D721Med (cell line): ENCODE data around the gene AMELY.
A peak's percentile ranks its signal among the peaks of the same experiment; 100 is the strongest.

Experiments
- DNase-seq: peaks from one replicate; pipeline ENCODE4 v3.0.0; 2011; ENCODE audit warnings: low spot score; ENCODE audit not compliant: insufficient read length
- FAIRE-seq: peaks from 2 replicates; lab custom pipeline; 2011; peaks lifted over from hg19 to GRCh38; lab: Jason Lieb, UNC
- TF ChIP-seq, protein P1 (sequence below): IDR thresholded peaks from 2 replicates; pipeline ENCODE4 v1.5.1; 2012; ENCODE audit warnings: mild to moderate bottlenecking, control low read depth; ENCODE audit not compliant: insufficient read depth; ENCODE audit errors: missing control alignments

AMELY gene, protein sequence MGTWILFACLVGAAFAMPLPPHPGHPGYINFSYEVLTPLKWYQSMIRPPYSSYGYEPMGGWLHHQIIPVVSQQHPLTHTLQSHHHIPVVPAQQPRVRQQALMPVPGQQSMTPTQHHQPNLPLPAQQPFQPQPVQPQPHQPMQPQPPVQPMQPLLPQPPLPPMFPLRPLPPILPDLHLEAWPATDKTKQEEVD

DNA sequence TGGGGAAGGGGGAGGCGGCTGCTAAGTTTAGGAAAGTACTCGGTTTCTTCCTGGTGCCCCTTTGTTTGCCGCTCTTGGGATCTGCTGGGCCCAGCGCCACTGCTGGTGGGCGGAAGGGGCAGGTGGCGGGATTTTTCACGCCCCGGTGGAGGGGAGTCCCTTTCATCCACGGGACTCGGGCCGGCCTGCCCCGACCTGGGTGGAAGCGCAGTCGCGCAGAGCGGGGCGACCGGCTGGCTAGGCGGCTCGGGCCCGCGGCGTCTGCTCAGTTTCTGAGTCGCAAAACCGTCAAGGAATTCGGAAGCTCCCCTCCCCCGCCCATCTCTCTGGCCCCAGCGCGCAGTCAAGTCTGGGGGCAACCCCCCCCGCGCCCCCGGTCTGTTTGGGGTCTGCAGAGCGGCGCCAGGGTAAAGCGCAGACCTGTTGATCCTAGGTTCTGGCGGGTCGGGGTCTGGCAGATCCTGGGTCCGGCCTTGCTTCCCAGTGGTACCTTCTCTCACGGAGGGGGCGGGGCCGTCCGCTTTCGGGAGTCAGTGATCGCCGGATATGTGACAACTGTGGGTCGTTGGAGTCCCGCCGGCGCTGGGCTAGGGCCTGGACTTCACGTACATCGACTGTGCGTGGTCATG, at the start of gene AMELY:
TSS of gene AMELY (minus strand) at position 500 of the 629 bp plus-strand sequence. CDS start 39,144 bp downstream, outside the sequence.
- TF ChIP-seq, protein P1, sequence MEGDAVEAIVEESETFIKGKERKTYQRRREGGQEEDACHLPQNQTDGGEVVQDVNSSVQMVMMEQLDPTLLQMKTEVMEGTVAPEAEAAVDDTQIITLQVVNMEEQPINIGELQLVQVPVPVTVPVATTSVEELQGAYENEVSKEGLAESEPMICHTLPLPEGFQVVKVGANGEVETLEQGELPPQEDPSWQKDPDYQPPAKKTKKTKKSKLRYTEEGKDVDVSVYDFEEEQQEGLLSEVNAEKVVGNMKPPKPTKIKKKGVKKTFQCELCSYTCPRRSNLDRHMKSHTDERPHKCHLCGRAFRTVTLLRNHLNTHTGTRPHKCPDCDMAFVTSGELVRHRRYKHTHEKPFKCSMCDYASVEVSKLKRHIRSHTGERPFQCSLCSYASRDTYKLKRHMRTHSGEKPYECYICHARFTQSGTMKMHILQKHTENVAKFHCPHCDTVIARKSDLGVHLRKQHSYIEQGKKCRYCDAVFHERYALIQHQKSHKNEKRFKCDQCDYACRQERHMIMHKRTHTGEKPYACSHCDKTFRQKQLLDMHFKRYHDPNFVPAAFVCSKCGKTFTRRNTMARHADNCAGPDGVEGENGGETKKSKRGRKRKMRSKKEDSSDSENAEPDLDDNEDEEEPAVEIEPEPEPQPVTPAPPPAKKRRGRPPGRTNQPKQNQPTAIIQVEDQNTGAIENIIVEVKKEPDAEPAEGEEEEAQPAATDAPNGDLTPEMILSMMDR: no peak
- DNase-seq (no peak), FAIRE-seq (no peak)

DNA sequence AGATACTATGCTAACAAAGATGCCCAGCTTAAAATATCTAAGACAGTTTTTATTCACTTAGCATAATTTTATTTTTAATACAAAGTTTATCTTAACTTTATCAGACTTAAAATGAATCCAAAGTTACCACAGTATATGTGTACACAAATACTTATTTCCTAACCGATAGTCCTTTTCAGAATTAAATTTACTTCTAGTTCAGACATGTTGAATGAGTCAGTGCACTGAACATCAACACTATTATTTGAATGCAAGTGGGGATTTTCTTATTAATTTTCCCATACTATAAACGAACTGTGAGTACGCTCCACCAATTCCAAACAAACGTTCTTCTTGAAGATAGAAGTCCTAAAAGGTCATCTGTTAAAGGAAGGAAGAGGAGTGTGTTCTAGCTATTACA, 38.4 kb upstream of the AMELY start:
- TF ChIP-seq, protein P1: no peak

DNA sequence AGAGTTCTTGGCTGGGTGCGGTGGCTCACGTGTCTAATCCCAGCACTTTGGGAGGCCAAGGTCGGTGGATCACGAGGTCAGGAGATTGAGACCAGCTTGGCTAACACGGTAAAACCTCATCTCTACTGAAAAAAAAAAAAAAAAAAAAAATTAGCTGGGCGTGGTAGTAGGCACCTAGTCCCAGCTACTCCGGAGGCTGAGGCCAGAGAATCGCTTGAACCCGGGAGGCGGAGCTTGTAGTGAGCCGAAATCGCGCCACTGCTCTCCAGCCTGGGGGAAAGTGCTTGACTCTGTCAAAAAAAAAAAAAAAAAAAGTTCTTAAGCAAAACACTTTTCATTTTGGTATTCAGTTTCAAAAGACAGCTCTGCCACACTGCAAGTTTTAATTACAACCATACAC, 36.8 kb upstream of the AMELY start:
- TF ChIP-seq, protein P1: no peak
- DNase-seq (no peak), FAIRE-seq (no peak)

More for the DNA sequence above, 38.4 kb upstream of the AMELY start:
- FAIRE-seq (no peak), DNase-seq (no peak)

DNA sequence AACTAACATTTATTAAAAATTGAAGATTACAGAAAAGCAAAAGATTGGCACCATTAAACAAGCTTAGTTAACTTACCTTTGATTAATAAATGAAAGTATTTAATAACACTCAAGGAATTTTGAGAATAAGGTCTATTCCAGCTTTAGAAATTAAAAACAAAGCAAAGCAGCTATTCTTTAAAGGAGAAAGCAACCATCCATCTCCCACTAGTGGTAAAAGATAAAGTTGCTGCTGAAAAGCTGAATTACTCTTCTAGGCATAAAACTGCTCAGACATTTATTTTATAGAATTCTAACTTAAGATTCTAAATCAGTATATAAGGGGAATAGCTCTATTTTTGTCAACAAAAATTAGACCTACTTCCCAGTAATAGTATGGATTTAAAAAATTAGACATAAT, 36.1 kb upstream of the AMELY start:
- DNase-seq: no peak
- TF ChIP-seq, protein P1: peak; percentile 27
- no peak for FAIRE-seq

DNA sequence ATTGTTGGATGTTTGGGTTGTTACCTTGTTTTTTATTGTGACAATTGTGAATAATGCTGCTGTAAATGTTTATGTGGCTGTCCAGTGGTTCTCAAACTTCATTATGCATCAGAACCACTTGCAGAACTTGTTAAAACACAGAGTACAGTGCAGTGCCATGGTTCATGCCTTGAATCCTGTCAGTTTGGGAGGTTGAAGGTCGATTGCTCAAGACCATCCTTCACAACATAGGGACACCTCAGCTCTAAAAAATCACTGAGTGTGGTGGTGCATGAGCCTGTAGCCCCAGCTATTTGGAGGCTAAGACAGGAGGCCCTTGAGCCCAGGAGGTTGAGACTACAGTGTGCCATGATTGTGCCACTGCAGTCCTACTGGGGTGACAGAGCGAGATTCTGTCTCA, 23.9 kb upstream of the AMELY start:
- DNase-seq (no peak), FAIRE-seq (no peak)
- TF ChIP-seq, protein P1: no peak

DNA sequence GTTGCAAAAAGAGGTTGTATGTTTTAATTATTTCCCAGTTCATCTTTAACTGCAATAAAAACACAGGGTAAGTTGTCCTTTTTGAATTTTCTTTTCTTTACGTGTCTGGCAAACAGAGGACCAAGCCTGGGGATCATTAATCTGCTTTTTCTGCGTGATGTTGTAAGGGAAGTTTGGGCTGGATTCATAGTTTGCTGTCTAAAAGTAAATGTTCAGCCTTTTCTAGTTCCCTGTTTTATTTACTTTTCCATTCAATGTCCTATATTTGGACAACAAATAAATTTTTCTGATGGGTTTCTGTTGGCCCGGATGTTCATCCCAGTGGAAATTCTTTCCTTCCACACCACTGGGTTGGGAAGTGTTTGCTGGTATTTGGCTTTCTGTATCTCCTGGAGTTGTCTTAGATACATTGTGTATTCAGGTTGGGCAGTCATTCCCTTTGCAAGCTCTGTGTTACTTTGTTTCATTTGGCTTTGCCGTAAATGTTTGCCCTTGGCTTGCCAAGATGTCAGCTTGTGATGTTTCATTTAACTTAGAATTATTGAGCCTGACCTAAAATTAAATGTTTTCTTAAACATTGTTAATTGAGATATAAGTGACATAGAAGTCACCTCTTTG, 20.3 kb upstream of the AMELY start:
- TF ChIP-seq, protein P1: no peak
- no peak for FAIRE-seq
- no peak for DNase-seq

DNA sequence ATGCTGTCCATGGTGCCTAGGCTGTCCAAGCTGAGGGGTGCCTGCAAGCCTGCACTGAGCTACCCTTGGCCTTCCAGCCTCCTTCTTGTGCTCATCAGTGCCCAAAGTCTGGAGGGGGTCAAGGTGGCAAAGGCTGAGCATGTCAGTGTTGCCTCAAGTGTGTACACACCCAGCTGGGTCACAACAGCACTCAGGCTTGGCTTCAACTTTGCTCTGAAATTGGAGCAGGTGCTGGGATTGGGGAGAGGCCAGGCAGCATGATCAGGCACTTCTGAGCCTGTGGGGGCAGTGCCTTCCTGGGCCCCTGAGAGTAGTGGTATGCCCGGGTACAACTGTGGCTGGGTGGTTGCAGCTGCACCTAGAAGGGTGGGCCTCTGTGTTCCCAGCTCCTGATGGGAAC, 17.7 kb upstream of the AMELY start:
- TF ChIP-seq, protein P1: no peak
- DNase-seq (no peak), FAIRE-seq (no peak)
